GM21723 (cell line): ENCODE measurements around the gene IL4I1.

ENCODE experiments used
- ATAC-seq: cut with Tn5 transposase; IDR thresholded peaks from one replicate; pipeline ENCODE4 v1.9.1; 2021; ENCODE audit warnings: mild to moderate bottlenecking, moderate library complexity; ENCODE audit not compliant: unreplicated experiment

Gene IL4I1

DNA sequence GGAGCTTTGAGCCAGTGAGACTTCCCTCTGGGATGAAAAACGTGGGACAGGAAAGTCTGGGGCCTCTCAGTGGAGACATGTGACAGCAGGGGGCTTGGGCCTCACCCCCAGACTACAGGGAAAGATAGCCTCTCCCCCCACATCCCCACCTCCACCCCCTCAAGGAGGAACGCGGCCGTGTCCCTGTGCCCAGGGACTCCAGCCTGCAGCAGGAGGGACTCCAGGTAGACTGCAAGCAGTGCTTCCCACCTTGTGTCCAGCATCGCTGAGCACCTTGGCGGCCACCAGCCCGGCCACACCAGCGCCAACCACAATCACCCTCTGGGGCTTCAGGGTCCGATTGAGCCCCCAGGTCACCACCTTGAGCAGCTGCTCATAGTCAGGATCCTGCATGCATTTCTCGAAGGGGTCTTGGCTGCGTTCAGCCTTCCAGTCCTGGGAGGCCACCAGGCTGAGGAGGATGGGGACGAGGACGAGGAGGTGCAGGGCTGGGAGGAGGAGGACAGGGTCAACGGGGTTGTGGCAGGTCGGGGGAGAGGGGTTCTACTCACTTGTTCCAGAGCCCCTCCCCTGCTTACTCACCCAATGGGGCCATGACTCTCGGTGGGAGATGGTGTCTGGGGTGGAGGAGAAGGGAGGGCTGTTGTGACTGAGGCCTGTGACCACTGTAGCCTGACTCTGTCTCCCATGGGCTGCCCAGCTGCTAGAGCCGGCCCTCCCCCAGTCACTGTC is 955 bp downstream of the IL4I1 start:
- ATAC-seq = no peak

DNA sequence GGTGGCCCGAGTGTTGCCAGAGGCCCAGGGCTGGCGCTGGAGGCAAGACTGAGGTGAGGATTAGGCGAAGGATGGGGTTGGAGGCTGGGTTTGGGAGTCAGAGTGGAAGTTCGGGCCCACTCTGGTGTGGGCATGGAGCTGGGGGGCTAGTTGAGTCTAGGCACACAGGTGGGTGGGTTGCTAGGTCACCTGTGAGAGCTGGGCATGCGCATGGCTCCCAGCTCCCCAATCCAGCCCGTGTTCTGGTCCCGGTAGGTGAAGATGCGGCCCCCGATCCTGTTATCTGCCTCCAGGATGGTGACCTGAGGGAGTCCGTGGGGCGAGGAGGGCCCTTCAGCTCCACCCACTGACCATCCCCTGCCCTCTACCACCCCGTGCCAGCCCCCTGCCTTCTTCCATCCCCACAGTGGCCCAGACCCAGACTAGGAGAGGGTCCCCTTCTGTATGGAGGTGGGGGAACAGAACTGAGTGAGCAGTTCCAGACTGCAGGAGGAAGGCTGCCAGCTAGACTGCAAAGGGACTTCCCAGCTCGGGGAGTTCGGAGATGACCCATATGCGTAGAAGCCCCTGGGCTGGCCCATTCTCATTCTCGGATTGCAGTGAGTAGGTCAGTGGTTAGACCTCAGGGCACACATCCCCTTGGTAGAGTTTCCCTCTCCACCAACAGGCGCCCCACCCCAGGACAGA is 1.7 kb downstream of the IL4I1 start:
- ATAC-seq = no peak

GRCh38 chr19:49894011-49894664 is 2.5 kb downstream of the IL4I1 start:
- ATAC-seq = no peak

DNA sequence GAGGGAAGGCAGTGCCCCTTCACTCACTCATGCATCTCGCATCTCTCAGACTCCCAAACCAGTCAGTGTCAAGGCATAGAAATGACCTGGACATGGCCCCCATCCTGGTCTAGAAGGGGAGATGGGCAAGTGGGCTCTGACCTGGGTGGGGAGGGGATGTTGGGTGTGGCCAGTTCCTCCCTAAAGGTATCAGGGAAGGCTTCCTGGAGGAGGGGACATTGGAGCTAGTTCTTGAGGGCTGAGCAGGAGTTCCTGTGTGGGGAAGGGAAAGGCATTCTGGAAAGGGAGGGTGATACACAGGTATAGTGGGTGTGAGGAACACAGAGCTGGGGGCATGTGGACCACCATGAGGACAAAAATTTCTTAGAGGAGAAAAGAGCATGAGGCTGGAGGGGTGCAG is 4.0 kb downstream of the IL4I1 start:
- ATAC-seq = no peak

DNA sequence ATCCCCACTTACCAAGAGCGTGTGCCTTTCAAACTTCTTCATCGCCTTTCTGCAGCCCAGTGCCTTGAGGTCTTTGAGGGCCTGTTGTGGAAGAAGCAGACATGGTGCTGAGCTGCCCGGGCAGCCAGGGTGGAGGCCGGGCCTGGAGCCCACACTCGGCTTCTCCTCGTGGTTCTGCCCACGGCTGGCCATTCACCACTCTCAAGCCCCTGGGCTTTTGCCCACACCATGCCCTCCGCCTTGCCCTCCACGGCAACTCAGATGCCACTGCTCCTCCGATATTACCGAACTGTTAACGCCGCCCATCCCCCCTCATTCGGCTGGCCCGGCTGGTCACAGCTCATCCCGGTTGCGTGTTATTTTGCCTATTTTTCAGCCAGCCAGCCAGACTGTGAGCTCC is 5.3 kb downstream of the IL4I1 start:
- ATAC-seq = no peak

DNA sequence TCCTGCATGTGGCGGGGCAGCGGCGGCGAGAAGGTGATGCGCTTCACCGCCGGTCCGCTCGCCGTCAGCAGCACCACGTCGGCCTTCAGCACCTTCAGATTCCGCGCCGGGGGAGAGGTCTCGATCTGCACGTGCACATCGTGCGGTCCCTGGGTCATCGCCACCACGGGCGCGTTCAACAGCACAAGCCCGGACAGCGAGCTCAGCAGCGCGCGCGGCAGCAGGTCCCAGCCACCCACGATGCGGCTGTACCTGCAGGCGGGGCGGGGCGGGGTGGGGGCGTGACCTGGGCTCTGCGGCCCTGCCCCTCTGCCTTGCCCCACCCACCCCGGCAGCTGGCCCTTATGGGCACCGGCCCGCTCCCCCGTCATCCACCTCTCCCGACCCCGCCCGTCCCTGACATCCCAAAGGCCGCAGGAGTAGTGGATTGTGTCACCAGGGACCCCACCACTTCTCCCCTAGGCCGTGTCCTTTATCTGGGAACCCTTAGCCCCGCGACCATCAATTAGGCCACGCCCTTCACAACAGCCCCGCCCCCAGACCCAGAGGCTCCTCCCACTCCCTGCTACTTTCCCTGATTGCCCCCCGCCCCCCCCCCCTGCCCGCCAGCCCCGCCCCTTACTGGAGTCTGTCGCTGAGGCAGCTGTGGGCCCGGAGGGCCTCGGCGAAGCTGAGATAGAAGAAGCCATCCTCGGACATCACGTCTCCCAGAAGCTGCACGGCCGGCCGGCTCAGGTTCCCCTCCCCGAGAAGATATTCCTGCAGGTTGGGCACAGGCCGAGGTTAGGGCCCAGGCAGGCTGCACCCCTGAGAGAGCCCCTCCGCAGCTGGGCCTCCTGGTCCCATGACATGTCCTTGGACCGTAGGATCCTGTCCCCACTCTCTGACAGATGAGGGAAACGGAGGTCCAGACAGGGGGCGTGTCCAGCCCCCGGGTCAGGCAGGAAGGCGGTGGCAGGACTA is 6.1 kb downstream of the IL4I1 start:
- ATAC-seq = no peak

- ATAC-seq = no peak
These were observed 6.9 kb downstream of the IL4I1 start for GRCh38 chr19:49889687-49890348.

DNA sequence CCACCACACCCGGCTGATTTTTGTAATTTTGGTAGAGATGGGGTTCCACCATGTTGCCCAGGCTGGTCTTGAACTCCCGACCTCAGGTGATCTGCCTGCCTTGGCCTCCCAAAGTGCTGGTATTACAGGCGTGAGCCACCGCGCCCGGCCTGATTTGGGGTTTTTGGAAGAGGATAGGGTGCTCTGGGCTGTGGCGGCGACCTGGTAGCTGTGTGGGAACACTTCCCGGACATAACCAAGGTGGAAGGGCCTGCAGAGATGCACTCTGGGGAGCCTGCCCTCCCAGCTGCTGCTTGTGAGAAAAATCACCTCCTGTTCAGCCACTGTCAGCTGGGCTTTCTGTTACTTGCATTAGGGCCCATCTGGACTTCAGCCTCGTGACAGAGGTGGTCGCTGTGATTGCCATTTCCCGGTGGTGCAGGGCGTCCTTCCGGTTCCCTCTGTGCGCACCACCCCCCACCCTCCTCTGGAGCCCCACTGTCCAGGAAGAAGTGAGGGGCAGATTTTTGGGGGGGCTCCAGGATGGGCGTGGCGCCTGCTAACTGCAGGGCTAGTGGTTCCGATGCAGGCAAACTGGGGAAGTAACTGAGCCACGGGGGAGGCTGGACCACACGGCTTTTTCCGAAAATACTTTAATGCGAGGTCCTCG is 7.5 kb downstream of the IL4I1 start:
- ATAC-seq = no peak

DNA sequence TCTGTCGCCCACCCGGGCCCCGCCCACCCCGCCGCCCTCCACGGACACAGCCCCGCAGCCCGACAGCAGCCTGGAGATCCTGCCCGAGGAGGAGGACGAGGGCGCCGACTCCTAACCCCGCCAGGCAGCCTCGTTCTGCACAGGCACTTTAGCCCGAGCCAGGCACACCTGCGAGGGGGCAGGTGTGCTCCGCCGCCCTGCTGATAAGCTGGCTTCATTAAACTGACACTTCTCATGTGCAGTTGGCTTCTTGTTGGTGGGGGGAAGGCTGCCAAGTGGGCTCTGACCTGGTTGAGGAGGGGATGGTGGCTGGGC is 8.2 kb downstream of the IL4I1 start:
- ATAC-seq = no peak

GRCh38 chr19:49887665-49888509 is 8.8 kb downstream of the IL4I1 start:
- ATAC-seq = no peak

- no peak for ATAC-seq
These were observed 9.5 kb downstream of the IL4I1 start for GRCh38 chr19:49887037-49887664.

- ATAC-seq = no peak
These were observed 11.9 kb downstream of the IL4I1 start for GRCh38 chr19:49884760-49885159.

GRCh38 chr19:49884109-49884508 is 12.6 kb downstream of the IL4I1 start:
- no peak for ATAC-seq

- no peak for ATAC-seq
These were observed 13.6 kb downstream of the IL4I1 start for GRCh38 chr19:49883094-49883493.

DNA sequence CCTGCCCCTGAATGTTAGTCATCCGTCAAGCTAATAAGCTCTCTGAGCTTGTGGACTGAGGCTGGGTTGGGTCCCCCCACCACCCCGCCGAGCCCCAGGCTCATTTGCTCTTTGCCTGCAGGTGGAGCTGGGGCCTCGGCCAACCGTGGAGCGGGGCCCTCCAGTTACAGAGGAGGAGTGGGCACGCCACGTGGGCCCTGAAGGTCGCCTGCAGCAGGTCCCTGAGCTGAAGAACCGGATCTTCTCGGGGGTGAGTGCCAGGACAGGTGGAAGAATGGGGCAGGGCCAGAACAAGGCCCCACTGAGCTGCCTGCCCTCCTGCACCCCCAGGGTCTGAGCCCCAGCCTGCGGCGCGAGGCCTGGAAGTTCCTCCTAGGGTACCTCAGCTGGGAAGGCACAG is 14.0 kb downstream of the IL4I1 start:
- ATAC-seq = no peak

DNA sequence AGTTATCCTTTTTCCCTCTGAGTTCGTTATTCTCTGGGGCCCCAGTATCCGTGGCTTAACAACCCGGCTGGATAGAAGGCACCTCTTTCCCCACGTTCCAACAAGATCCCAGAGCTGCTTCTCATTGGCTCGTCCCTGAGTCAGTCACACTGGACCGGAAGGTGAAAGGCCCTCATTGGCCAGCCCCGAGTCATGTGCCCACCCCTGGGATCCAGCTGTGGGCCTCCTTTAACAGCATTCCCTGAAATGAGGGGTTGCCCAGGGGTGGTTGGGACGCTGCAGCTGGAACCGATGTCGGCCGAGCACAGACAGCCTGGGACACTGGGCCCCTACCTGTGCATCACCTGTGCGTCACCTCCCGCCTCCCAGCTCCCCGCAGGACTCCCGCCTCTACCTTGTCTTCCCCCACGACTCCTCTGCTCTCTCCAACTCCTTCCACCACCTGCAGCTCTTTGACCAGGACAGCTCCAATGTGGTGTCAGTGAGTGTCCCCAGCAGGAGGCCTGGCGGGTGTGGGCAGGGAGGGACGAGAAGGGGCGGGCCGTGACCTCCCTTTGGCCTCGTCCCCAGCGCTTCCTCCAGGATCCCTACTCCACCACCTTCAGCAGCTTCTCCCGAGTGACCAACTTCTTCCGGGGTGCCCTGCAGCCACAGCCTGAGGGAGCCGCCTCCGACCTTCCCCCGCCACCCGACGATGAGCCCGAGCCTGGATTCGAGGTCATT is 14.9 kb downstream of the IL4I1 start:
- no peak for ATAC-seq

- ATAC-seq = no peak
These were observed 15.5 kb downstream of the IL4I1 start for GRCh38 chr19:49881186-49881585.
